ENCODE results near the gene STARD6. TPM values are rescaled to one million over a fixed set of nuclear protein-coding genes. Genes with fewer than 3 reads are reported as not detected.
"Not testable (repeated sequence)": the region's sequence is repeated elsewhere in the genome, so short reads cannot be mapped to it uniquely, and the experiment has no call there.

STARD6 gene
- total RNA-seq, 4 donors from 2014 or later: not detected

GRCh38 chr18:54329787-54330186 is 27.9 kb downstream of the STARD6 start:
- Histone ChIP-seq H3K27me3 (no peaks in the 10 kb centered on the region), H3K9me3 (no peaks in the 10 kb centered on the region), H3K4me3 (no peak overlapping the region), H3K27ac (no peak overlapping the region), H3K4me1 (no peaks in the 10 kb centered on the region), H3K36me3 (no peaks in the 10 kb centered on the region)
- ATAC-seq (no peak), DNase-seq (no peak)
- in situ Hi-C loops (cut with MboI; ENCODE audit: low sequenced_read_pairs in 4 of 4): no loop called here
- intact Hi-C loops (cut with DNase I; ENCODE audit: low total_unique reads): no loop called here
- TF ChIP-seq CTCF (IDR thresholded peaks at IDR 0.05 in 4 of 5, conservative IDR thresholded peaks at IDR 0.05 in 1 of 5) (no peak), POLR2A (IDR thresholded peaks at IDR 0.05) (no peak)

GRCh38 chr18:54327818-54328217 is 29.8 kb downstream of the STARD6 start:
- H3K9me3 ChIP-seq: no peaks in the 10 kb centered on the region
- H3K36me3 ChIP-seq: no peaks in the 10 kb centered on the region
- TF ChIP-seq POLR2A (IDR thresholded peaks at IDR 0.05) (no peak), CTCF (IDR thresholded peaks at IDR 0.05 in 4 of 5, conservative IDR thresholded peaks at IDR 0.05 in 1 of 5) (no peak)
- H3K4me3 ChIP-seq: no peak overlapping the region
- H3K27me3 ChIP-seq: no peaks in the 10 kb centered on the region
- in situ Hi-C loops (cut with MboI; ENCODE audit: low sequenced_read_pairs in 4 of 4) (no loop called here), intact Hi-C loops (cut with DNase I; ENCODE audit: low total_unique reads) (no loop called here)
- no peak overlapping the region for H3K27ac ChIP-seq
- DNase-seq (no peak), ATAC-seq (no peak)
- no peaks in the 10 kb centered on the region for H3K4me1 ChIP-seq

- no peak overlapping the region for H3K27ac ChIP-seq
- H3K4me1 ChIP-seq: no peaks in the 10 kb centered on the region
- in situ Hi-C loops (cut with MboI; ENCODE audit: low sequenced_read_pairs in 4 of 4) (no loop called here), intact Hi-C loops (cut with DNase I; ENCODE audit: low total_unique reads) (no loop called here)
- DNase-seq (no peak), ATAC-seq (no peak)
- no peaks in the 10 kb centered on the region for H3K36me3 ChIP-seq
- H3K9me3 ChIP-seq: no peaks in the 10 kb centered on the region
- no peak overlapping the region for H3K4me3 ChIP-seq
- TF ChIP-seq CTCF (IDR thresholded peaks at IDR 0.05 in 4 of 5, conservative IDR thresholded peaks at IDR 0.05 in 1 of 5): no peak
- H3K27me3 ChIP-seq: no peaks in the 10 kb centered on the region
These were observed 33.7 kb downstream of the STARD6 start for GRCh38 chr18:54323970-54324369.

GRCh38 chr18:54323561-54323960 is 34.1 kb downstream of the STARD6 start:
- intact Hi-C loops (cut with DNase I; ENCODE audit: low total_unique reads) (no loop called here), in situ Hi-C loops (cut with MboI; ENCODE audit: low sequenced_read_pairs in 4 of 4) (no loop called here)
- H3K27me3 ChIP-seq: no peaks in the 10 kb centered on the region
- no peaks in the 10 kb centered on the region for H3K4me1 ChIP-seq
- no peaks in the 10 kb centered on the region for H3K9me3 ChIP-seq
- no peak for DNase-seq
- no peak overlapping the region for H3K4me3 ChIP-seq
- H3K27ac ChIP-seq: no peak overlapping the region
- no peak for TF ChIP-seq POLR2A (IDR thresholded peaks at IDR 0.05)
- no peak for TF ChIP-seq CTCF (IDR thresholded peaks at IDR 0.05 in 4 of 5, conservative IDR thresholded peaks at IDR 0.05 in 1 of 5)
- ATAC-seq: no peak
- H3K36me3 ChIP-seq: no peaks in the 10 kb centered on the region

GRCh38 chr18:54316071-54316820 is 41.4 kb downstream of the STARD6 start:
- no peaks in the 10 kb centered on the region for H3K27me3 ChIP-seq
- ATAC-seq (no peak), DNase-seq (no peak)
- H3K4me3 ChIP-seq: no peak overlapping the region
- no peak for TF ChIP-seq CTCF (IDR thresholded peaks at IDR 0.05 in 4 of 5, conservative IDR thresholded peaks at IDR 0.05 in 1 of 5)
- TF ChIP-seq POLR2A (IDR thresholded peaks at IDR 0.05): no peak
- H3K36me3 ChIP-seq: no peaks in the 10 kb centered on the region
- intact Hi-C loops (cut with DNase I; ENCODE audit: low total_unique reads) (no loop called here), in situ Hi-C loops (cut with MboI; ENCODE audit: low sequenced_read_pairs in 4 of 4) (no loop called here)
- no peaks in the 10 kb centered on the region for H3K4me1 ChIP-seq
- no peak overlapping the region for H3K27ac ChIP-seq
- no peaks in the 10 kb centered on the region for H3K9me3 ChIP-seq

GRCh38 chr18:54309564-54309963 is 48.1 kb downstream of the STARD6 start:
- H3K4me3 ChIP-seq; intact Hi-C loops (cut with DNase I; ENCODE audit: low total_unique reads); ATAC-seq: not testable (repeated sequence)

More at GRCh38 chr18:54309564-54309963, 48.1 kb downstream of the STARD6 start:
- DNase-seq; H3K27ac ChIP-seq; H3K9me3 ChIP-seq; H3K27me3 ChIP-seq; H3K4me1 ChIP-seq; in situ Hi-C loops (cut with MboI; ENCODE audit: low sequenced_read_pairs in 4 of 4); H3K36me3 ChIP-seq: not testable (repeated sequence)
